WTC11 (cell line): ENCODE data around the gene DPYSL5. TPM values are rescaled to one million over a fixed set of nuclear protein-coding genes. Genes with fewer than 3 reads are reported as not detected.

ENCODE experiments used
- ATAC-seq: fragments of 200-7000 bp; cut with Tn5 transposase; 2 replicates; pipeline ENCODE4 v1.10.0; 2021; ENCODE audit warnings: mild to moderate bottlenecking, moderate library complexity
- CTCF ChIA-PET: fragments of 300-600 bp; sonication (Branson Sonifier 250); formaldehyde crosslinking; loops from one replicate; lab custom pipeline; 2021; ENCODE audit warnings: antibody characterized with exemption; lab: Charles Lee
- POLR2A ChIA-PET: fragments of 350-600 bp; sonication (Branson Sonifier 250); formaldehyde crosslinking; loops from one replicate; lab custom pipeline; 2021; ENCODE audit warnings: antibody characterized with exemption; lab: Charles Lee
- DNase-seq: peaks from one replicate; pipeline ENCODE4 v3.0.0; 2021; ENCODE audit warnings: low spot score
- H3K27ac Mint-ChIP-seq: 2 replicates; pipeline ENCODE4 v1.8.0; 2021; ENCODE audit warnings: mixed read lengths
- H3K27me3 Mint-ChIP-seq: 2 replicates; pipeline ENCODE4 v1.8.0; 2021; ENCODE audit warnings: low read depth, mild to moderate bottlenecking, moderate library complexity, mixed read lengths
- H3K36me3 Mint-ChIP-seq: 2 replicates; pipeline ENCODE4 v1.8.0; 2021; ENCODE audit warnings: mixed read lengths
- H3K4me1 Mint-ChIP-seq: 2 replicates; pipeline ENCODE4 v1.8.0; 2022; ENCODE audit warnings: mixed read lengths
- H3K4me3 Mint-ChIP-seq: 2 replicates; pipeline ENCODE4 v1.8.0; 2021; ENCODE audit warnings: mild to moderate bottlenecking, moderate library complexity, mixed read lengths
- H3K9me3 Mint-ChIP-seq: 2 replicates; pipeline ENCODE4 v1.8.0; 2021; ENCODE audit warnings: mixed read lengths
- AR ChIP-seq: fragments of 250-450 bp; sonication (Bioruptor Pico); IDR thresholded peaks from 2 replicates; pipeline ENCODE4 v1.9.0; 2021; ENCODE audit warnings: mild to moderate bottlenecking
- CBFB ChIP-seq: sonication (generic); formaldehyde crosslinking; IDR thresholded peaks from 2 replicates; pipeline ENCODE4 v1.8.1; 2022; ENCODE audit warnings: mild to moderate bottlenecking, low read depth, missing genetic modification reagents
- CDX4 ChIP-seq: fragments of 250-450 bp; sonication (Bioruptor Pico); IDR thresholded peaks from 2 replicates; pipeline ENCODE4 v1.9.0; 2021; ENCODE audit warnings: moderate library complexity, mild to moderate bottlenecking, inconsistent platforms, borderline replicate concordance
- E2F4 ChIP-seq: sonication (generic); formaldehyde crosslinking; IDR thresholded peaks from 2 replicates; pipeline ENCODE4 v1.8.1; 2022; ENCODE audit warnings: low read depth, mild to moderate bottlenecking, moderate library complexity, missing genetic modification reagents, borderline replicate concordance
- E2F5 ChIP-seq: sonication (generic); formaldehyde crosslinking; IDR thresholded peaks from 2 replicates; pipeline ENCODE4 v1.8.1; 2022; ENCODE audit warnings: mild to moderate bottlenecking, moderate library complexity, missing genetic modification reagents
- ETV6 ChIP-seq: sonication (generic); formaldehyde crosslinking; IDR thresholded peaks from 2 replicates; pipeline ENCODE4 v1.8.1; 2022; ENCODE audit warnings: mild to moderate bottlenecking, missing genetic modification reagents
- GABPB1 ChIP-seq: sonication (generic); formaldehyde crosslinking; IDR thresholded peaks from 2 replicates; pipeline ENCODE4 v1.8.1; 2023; ENCODE audit warnings: mild to moderate bottlenecking, missing genetic modification reagents
- IRF2 ChIP-seq: sonication (generic); formaldehyde crosslinking; IDR thresholded peaks from 2 replicates; pipeline ENCODE4 v1.8.0; 2022; ENCODE audit warnings: low read depth, missing genetic modification reagents, borderline replicate concordance
- JAZF1 ChIP-seq: fragments of 250-450 bp; sonication (Bioruptor Pico); IDR thresholded peaks from 2 replicates; pipeline ENCODE4 v1.9.0; 2021; ENCODE audit warnings: moderate library complexity, mild to moderate bottlenecking, inconsistent platforms
- JUN ChIP-seq: sonication (generic); formaldehyde crosslinking; IDR thresholded peaks from 2 replicates; pipeline ENCODE4 v1.8.0; 2023; ENCODE audit warnings: mild to moderate bottlenecking, missing genetic modification reagents
- KAT7 ChIP-seq: sonication (generic); formaldehyde crosslinking; IDR thresholded peaks from 2 replicates; pipeline ENCODE4 v1.8.1; 2023; ENCODE audit warnings: missing genetic modification reagents, mild to moderate bottlenecking, borderline replicate concordance
- MXD4 ChIP-seq: fragments of 250-450 bp; sonication (Bioruptor Pico); IDR thresholded peaks from 2 replicates; pipeline ENCODE4 v1.8.0; 2021; ENCODE audit warnings: mild to moderate bottlenecking, moderate library complexity, borderline replicate concordance
- OVOL2 ChIP-seq: fragments of 250-450 bp; sonication (Bioruptor Pico); IDR thresholded peaks from 2 replicates; pipeline ENCODE4 v1.9.0; 2021; ENCODE audit warnings: mild to moderate bottlenecking, borderline replicate concordance
- STAT6 ChIP-seq: sonication (generic); formaldehyde crosslinking; conservative IDR thresholded peaks from 2 replicates; pipeline ENCODE4 v1.8.1; 2023; ENCODE audit warnings: mild to moderate bottlenecking, low read depth, missing genetic modification reagents, moderate library complexity
- TEAD4 ChIP-seq: sonication (generic); formaldehyde crosslinking; IDR thresholded peaks from 2 replicates; pipeline ENCODE4 v1.8.0; 2022; ENCODE audit warnings: mild to moderate bottlenecking, missing genetic modification reagents
- ZBTB21 ChIP-seq: sonication (generic); formaldehyde crosslinking; IDR thresholded peaks from 2 replicates; pipeline ENCODE4 v1.8.1; 2023; ENCODE audit warnings: mild to moderate bottlenecking, missing genetic modification reagents, borderline replicate concordance
- ZMAT4 ChIP-seq: fragments of 250-450 bp; sonication (Bioruptor Pico); IDR thresholded peaks from 2 replicates; pipeline ENCODE4 v1.9.0; 2021; ENCODE audit warnings: mild to moderate bottlenecking
- ZNF121 ChIP-seq: sonication (generic); formaldehyde crosslinking; IDR thresholded peaks from 2 replicates; pipeline ENCODE4 v1.8.0; 2023; ENCODE audit warnings: missing genetic modification reagents
- ZNF423 ChIP-seq: fragments of 250-450 bp; sonication (Bioruptor Pico); IDR thresholded peaks from 2 replicates; pipeline ENCODE4 v2.1.2; 2022; ENCODE audit warnings: mild to moderate bottlenecking, moderate library complexity
- total RNA-seq: library from RNA; stranded (reverse); gene quantifications from 3 replicates; pipeline ENCODE4 v1.2.3, GENCODE V29; 2021

DPYSL5 gene
- total RNA-seq, 1 experiment from 2014 or later = 12.1 TPM

- ATAC-seq (no peak), DNase-seq (no peak)
- ChIA-PET POLR2A (no interaction called here), CTCF (interaction anchor here (0.9 to 1.2 kb wide), 2 partner anchors 14 to 83 kb away, joined by 3 to 4 read pairs; no protein-coding TSS in a partner anchor)
- TF ChIP-seq ZMAT4 (CRISPR knock-in tag) (no peak), ZNF423 (CRISPR knock-in tag) (no peak), OVOL2 (CRISPR knock-in tag) (no peak), ETV6 (CRISPR knock-in tag) (no peak), AR (CRISPR knock-in tag) (no peak), TEAD4 (CRISPR knock-in tag) (no peak), JAZF1 (no peak), MXD4 (CRISPR knock-in tag) (no peak), KAT7 (CRISPR knock-in tag) (no peak), E2F4 (CRISPR knock-in tag) (no peak), IRF2 (CRISPR knock-in tag) (no peak), STAT6 (CRISPR knock-in tag) (no peak), CBFB (CRISPR knock-in tag) (no peak), CDX4 (CRISPR knock-in tag) (no peak), JUN (CRISPR knock-in tag) (no peak), ZNF121 (CRISPR knock-in tag) (no peak), E2F5 (no peak), GABPB1 (CRISPR knock-in tag) (no peak), ZBTB21 (CRISPR knock-in tag) (no peak)
- H3K4me3 Mint-ChIP-seq = no peak overlapping the region
- H3K27me3 Mint-ChIP-seq = peaks cover 17% of the 10 kb centered on the region
- H3K4me1 Mint-ChIP-seq = no peaks in the 10 kb centered on the region
- H3K36me3 Mint-ChIP-seq = no peaks in the 10 kb centered on the region
- no peak overlapping the region for H3K27ac Mint-ChIP-seq
- H3K9me3 Mint-ChIP-seq = no peaks in the 10 kb centered on the region
Measured at GRCh38 chr2:26860211-26860850, 12.4 kb downstream of the DPYSL5 start.
